ENCODE measurements around the gene PLA2G6. TPM values are rescaled to one million over a fixed set of nuclear protein-coding genes. Genes with fewer than 3 reads are reported as not detected.
A peak's percentile ranks its signal among the peaks of the same experiment; 100 is the strongest.

PLA2G6 gene
- total and polyA plus RNA-seq, 2 of the 8 experiments (the other 6 are each of a cell fraction or from before 2014, with no cell fraction given): 13.2 to 21.0 TPM

DNA sequence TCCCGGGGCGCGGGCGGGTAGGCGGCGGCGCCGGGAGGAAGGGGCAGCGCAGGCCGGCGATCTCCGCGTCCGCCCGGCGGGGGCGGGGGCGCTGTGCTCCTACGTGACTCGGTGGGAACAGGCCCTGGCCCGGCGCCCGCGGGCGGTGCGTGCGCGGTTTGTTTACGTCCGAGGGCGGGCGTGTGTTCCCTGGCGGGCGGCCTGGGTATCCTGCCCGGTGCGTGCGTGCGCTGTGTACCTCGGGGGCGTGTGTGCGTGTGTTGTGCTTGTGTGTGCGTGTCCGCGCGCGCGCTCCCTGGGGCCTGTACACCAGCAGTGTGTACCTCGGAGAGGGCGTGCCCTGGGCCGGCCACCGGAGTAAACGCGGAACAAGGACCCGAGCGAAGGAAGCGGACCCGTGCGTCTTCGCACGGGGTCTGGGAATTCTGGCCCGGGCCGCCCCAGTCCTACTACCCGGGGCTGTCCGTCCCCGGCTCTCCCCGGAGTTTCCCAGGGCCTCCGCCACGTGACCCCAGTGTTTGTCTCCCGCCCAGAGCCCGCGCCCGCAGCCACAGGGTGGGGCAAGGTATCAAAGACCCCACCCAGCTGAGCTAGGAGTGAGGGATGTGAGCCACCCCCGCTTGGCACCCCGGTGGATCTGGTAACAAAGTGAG, 20.9 kb upstream of the PLA2G6 start:
- Histone ChIP-seq H4K91ac (replicated peaks; ENCODE audit: insufficient read length, low read length) (no peak overlapping the region), H3K9ac (replicated peaks in 1 of 4; ENCODE audit: extremely low read depth in 1 of 4, low read depth in 3 of 4, low read length in 3 of 4) (peak overlapping the region; percentile 77 to 98 (median 80)), H3K79me1 (ENCODE audit: low read depth, low read length) (no peaks in the 10 kb centered on the region), H2BK12ac (ENCODE audit: low read depth, low read length) (no peak overlapping the region), H2BK15ac (ENCODE audit: low read length) (no peak overlapping the region), H3K4me1 (replicated peaks in 1 of 4; ENCODE audit: control insufficient read depth in 3 of 4, insufficient read depth in 4 of 4, low read length in 3 of 4) (peaks cover 0 to 10% (median 6%) of the 10 kb centered on the region in 4 experiments; a peak in 6 of 7 replicates), H3K14ac (ENCODE audit: insufficient read length) (peak overlapping the region; percentile 58), H3K23ac (ENCODE audit: insufficient read length) (no peak overlapping the region), H3K4me2 (ENCODE audit: insufficient read depth in 1 of 2, low read depth in 2 of 2, low read length in 2 of 2) (peak overlapping the region; percentile 76 to 90), H3K27ac (ENCODE audit: low read depth, low read length) (0 out of 2 replicates have a peak overlapping the region, but pooled peaks have one; percentile 75), H4K5ac (ENCODE audit: insufficient read length, low read depth, low read length) (no peak overlapping the region), H3K79me2 (ENCODE audit: control insufficient read depth in 1 of 2, insufficient read depth in 2 of 2, low read length in 2 of 2) (peaks cover 2 to 17% of the 10 kb centered on the region in 2 experiments; a peak in 2 of 4 replicates), H3K9me3 (ENCODE audit: insufficient read depth in 2 of 2, low read depth in 1 of 2, low read length in 1 of 2) (no peaks in the 10 kb centered on the region), H2AK5ac (ENCODE audit: low read depth, low read length) (no peak overlapping the region), H2BK20ac (ENCODE audit: low read length) (no peak overlapping the region), H2BK5ac (ENCODE audit: low read depth, low read length) (no peak overlapping the region; the same call in 1 of the 2 replicates), H3K36me3 (ENCODE audit: control insufficient read depth in 2 of 4, insufficient read depth in 4 of 4, low read length in 3 of 4) (no peaks in the 10 kb centered on the region), H3K18ac (ENCODE audit: extremely low read depth, low read length) (no peak overlapping the region), H3K56ac (replicated peaks; ENCODE audit: insufficient read length, low read depth, low read length) (no peak overlapping the region), H3K4me3 (ENCODE audit: extremely low read depth in 1 of 4, insufficient read depth in 2 of 4, low read depth in 3 of 4, low read length in 4 of 4) (peak overlapping the region; percentile 64 to 82 (median 70)), H2AFZ (ENCODE audit: low read length) (peak overlapping the region; percentile 86; the same call in 1 of the 2 replicates), H2BK120ac (replicated peaks; ENCODE audit: low read depth, low read length) (no peak overlapping the region), H3K27me3 (replicated peaks in 1 of 4; ENCODE audit: control insufficient read depth in 3 of 4, extremely low read depth in 1 of 4, insufficient read depth in 3 of 4, low read length in 3 of 4) (peaks cover 0 to 14% (median 11%) of the 10 kb centered on the region in 4 experiments; a peak in 5 of 7 replicates), H3K4ac (replicated peaks; ENCODE audit: insufficient read length, low read depth, low read length) (peak overlapping the region; percentile 93), H3K23me2 (ENCODE audit: low read depth, low read length) (peaks cover 17% of the 10 kb centered on the region), H4K8ac (ENCODE audit: extremely low read depth, insufficient read depth, low read length) (peak overlapping the region; percentile 98), H4K20me1 (replicated peaks in 1 of 2; ENCODE audit: control insufficient read depth in 1 of 2, insufficient read depth in 2 of 2, low read length in 2 of 2) (peaks cover 7 to 11% of the 10 kb centered on the region in 2 experiments)
- WGBS, 2 experiments (ENCODE audit: extremely low coverage in 1 of 2, insufficient coverage in 1 of 2, insufficient read length in 1 of 2, insufficient replicate concordance in 2 of 2, low coverage in 1 of 2, low lambda C conversion rate in 2 of 2, missing lambda C conversion rate in 1 of 2): 0% methylated on average over 18 of the region's 74 CpGs; no CpG with 5 or more reads in 1 of the 2 experiments
- DNase-seq (ENCODE audit: low read depth in 1 of 2, low spot score in 2 of 2) (peak in 1 of 2 experiments; percentile 74), FAIRE-seq (no peak)
- CTCF ChIA-PET (ENCODE audit: partially characterized antibody): interaction anchor here (0.9 to 2.6 kb wide), 4 partner anchors 13 to 99 kb away, joined by 3 to 12 read pairs (median 5); no protein-coding TSS in a partner anchor
- POLR2A ChIA-PET (ENCODE audit: partially characterized antibody): interaction anchor here (0.5 to 6.6 kb wide), 9 partner anchors 10 to 132 kb away, joined by 3 to 65 read pairs (median 10); partner anchors contain the start of gene PLA2G6
- TF ChIP-seq SIRT6 (IDR thresholded peaks at IDR 0.05; ENCODE audit: low read length) (no peak), POLR2A (IDR thresholded peaks at IDR 0.05; ENCODE audit: control extremely low read depth in 1 of 2, low read depth in 2 of 2, low read length in 2 of 2) (peak in 1 of 2 experiments; percentile 22; a peak in 1 of 3 replicates), KDM4A (IDR thresholded peaks at IDR 0.05; ENCODE audit: low read depth, low read length, severe bottlenecking) (peak; percentile 73), ZNF274 (IDR thresholded peaks at IDR 0.05; ENCODE audit: borderline replicate concordance, extremely low read depth, low read length) (no peak), SUZ12 (IDR thresholded peaks at IDR 0.05; ENCODE audit: low read length) (0 out of 2 replicates have a peak, but pooled peaks have one; percentile 13), ASH2L (IDR thresholded peaks at IDR 0.05; ENCODE audit: low read length) (peak; percentile 7), POLR2AphosphoS5 (IDR thresholded peaks at IDR 0.05; ENCODE audit: low read depth, low read length) (peak; percentile 65; the same call in 1 of the 2 replicates), CREB1 (IDR thresholded peaks at IDR 0.05) (0 out of 2 replicates have a peak, but pooled peaks have one; percentile 56), CHD1 (IDR thresholded peaks at IDR 0.05; ENCODE audit: low read depth, low read length) (no peak)
- TF ChIP-seq, protein P1, sequence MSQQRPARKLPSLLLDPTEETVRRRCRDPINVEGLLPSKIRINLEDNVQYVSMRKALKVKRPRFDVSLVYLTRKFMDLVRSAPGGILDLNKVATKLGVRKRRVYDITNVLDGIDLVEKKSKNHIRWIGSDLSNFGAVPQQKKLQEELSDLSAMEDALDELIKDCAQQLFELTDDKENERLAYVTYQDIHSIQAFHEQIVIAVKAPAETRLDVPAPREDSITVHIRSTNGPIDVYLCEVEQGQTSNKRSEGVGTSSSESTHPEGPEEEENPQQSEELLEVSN (IDR thresholded peaks at IDR 0.05): peak; percentile 61; the same call in 1 of the 2 replicates
- TF ChIP-seq, protein P2, sequence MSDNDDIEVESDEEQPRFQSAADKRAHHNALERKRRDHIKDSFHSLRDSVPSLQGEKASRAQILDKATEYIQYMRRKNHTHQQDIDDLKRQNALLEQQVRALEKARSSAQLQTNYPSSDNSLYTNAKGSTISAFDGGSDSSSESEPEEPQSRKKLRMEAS (IDR thresholded peaks at IDR 0.05): peak; percentile 36; the same call in 1 of the 2 replicates
